Measurements from ENCODE around the gene TBC1D25.

The TBC1D25 gene

GRCh38 chrX:48573690-48574269, 34.3 kb downstream of the TBC1D25 start:
- in situ Hi-C loops (cut with HindIII; ENCODE audit: low sequenced_read_pairs), result no loop called here
- peak overlapping the region; percentile 65 for H3K4me3 ChIP-seq (ENCODE audit: low read depth, low read length)
- peak; percentile 21 for DNase-seq (ENCODE audit: low read depth, low spot score)
- TF ChIP-seq CTCF (IDR thresholded peaks at IDR 0.05; ENCODE audit: low read depth, low read length), result no peak

GRCh38 chrX:48574270-48575266, 35.1 kb downstream of the TBC1D25 start, which contains the start of gene RBM3:
TSS of gene RBM3 (plus strand) at chrX:48574484. CDS start at chrX:48575181, 697 bp downstream.
- peak within 1 kb of the TSS; percentile 65 for H3K4me3 ChIP-seq (ENCODE audit: low read depth, low read length)
- in situ Hi-C loops (cut with HindIII; ENCODE audit: low sequenced_read_pairs), result no loop called here
- peak; percentile 93 for DNase-seq (ENCODE audit: low read depth, low spot score)
- peak; percentile 42 for TF ChIP-seq CTCF (IDR thresholded peaks at IDR 0.05; ENCODE audit: low read depth, low read length)

- in situ Hi-C loops (cut with HindIII; ENCODE audit: low sequenced_read_pairs), result no loop called here
These were observed 36.1 kb downstream of the TBC1D25 start for GRCh38 chrX:48575642-48576041.

GRCh38 chrX:48576108-48576507, 36.6 kb downstream of the TBC1D25 start:
- no peak for TF ChIP-seq CTCF (IDR thresholded peaks at IDR 0.05; ENCODE audit: low read depth, low read length)
- H3K4me3 ChIP-seq (ENCODE audit: low read depth, low read length), result peak overlapping the region; percentile 65
- DNase-seq (ENCODE audit: low read depth, low spot score), result no peak
- in situ Hi-C loops (cut with HindIII; ENCODE audit: low sequenced_read_pairs), result no loop called here

More at GRCh38 chrX:48575642-48576041, 36.1 kb downstream of the TBC1D25 start:
- no peak for DNase-seq (ENCODE audit: low read depth, low spot score)
- peak overlapping the region; percentile 65 for H3K4me3 ChIP-seq (ENCODE audit: low read depth, low read length)
- TF ChIP-seq CTCF (IDR thresholded peaks at IDR 0.05; ENCODE audit: low read depth, low read length), result no peak

- no peak overlapping the region for H3K4me3 ChIP-seq (ENCODE audit: low read depth, low read length)
- in situ Hi-C loops (cut with HindIII; ENCODE audit: low sequenced_read_pairs), result no loop called here
- no peak for TF ChIP-seq CTCF (IDR thresholded peaks at IDR 0.05; ENCODE audit: low read depth, low read length)
- no peak for DNase-seq (ENCODE audit: low read depth, low spot score)
These were observed 39.2 kb downstream of the TBC1D25 start for GRCh38 chrX:48578661-48579128.

- in situ Hi-C loops (cut with HindIII; ENCODE audit: low sequenced_read_pairs), result no loop called here
- no peak for DNase-seq (ENCODE audit: low read depth, low spot score)
- H3K4me3 ChIP-seq (ENCODE audit: low read depth, low read length), result no peak overlapping the region
- no peak for TF ChIP-seq CTCF (IDR thresholded peaks at IDR 0.05; ENCODE audit: low read depth, low read length)
These were observed 39.7 kb downstream of the TBC1D25 start for GRCh38 chrX:48579259-48579658.
